ENCODE results near the gene HPS5. TPM values are rescaled to one million over a fixed set of nuclear protein-coding genes. Genes with fewer than 3 reads are reported as not detected.

The HPS5 gene, protein sequence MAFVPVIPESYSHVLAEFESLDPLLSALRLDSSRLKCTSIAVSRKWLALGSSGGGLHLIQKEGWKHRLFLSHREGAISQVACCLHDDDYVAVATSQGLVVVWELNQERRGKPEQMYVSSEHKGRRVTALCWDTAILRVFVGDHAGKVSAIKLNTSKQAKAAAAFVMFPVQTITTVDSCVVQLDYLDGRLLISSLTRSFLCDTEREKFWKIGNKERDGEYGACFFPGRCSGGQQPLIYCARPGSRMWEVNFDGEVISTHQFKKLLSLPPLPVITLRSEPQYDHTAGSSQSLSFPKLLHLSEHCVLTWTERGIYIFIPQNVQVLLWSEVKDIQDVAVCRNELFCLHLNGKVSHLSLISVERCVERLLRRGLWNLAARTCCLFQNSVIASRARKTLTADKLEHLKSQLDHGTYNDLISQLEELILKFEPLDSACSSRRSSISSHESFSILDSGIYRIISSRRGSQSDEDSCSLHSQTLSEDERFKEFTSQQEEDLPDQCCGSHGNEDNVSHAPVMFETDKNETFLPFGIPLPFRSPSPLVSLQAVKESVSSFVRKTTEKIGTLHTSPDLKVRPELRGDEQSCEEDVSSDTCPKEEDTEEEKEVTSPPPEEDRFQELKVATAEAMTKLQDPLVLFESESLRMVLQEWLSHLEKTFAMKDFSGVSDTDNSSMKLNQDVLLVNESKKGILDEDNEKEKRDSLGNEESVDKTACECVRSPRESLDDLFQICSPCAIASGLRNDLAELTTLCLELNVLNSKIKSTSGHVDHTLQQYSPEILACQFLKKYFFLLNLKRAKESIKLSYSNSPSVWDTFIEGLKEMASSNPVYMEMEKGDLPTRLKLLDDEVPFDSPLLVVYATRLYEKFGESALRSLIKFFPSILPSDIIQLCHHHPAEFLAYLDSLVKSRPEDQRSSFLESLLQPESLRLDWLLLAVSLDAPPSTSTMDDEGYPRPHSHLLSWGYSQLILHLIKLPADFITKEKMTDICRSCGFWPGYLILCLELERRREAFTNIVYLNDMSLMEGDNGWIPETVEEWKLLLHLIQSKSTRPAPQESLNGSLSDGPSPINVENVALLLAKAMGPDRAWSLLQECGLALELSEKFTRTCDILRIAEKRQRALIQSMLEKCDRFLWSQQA
- total RNA-seq = 10 to 100 TPM; 22.6 to 25.5 TPM
- polyA plus RNA-seq = 10 to 100 TPM; 12.2 to 22.5 TPM
- long read RNA-seq, donor 1, partial matches to known transcripts = 34 of 52 reads
- long read RNA-seq, donor 1, other reads (novel, unspliced or antisense) = 18 of 52 reads
- long read RNA-seq, donor 2, full-length matches to known transcripts = 5 of 17 reads
- long read RNA-seq, donor 2, partial matches to known transcripts = 4 of 17 reads
- long read RNA-seq, donor 2, other reads (novel, unspliced or antisense) = 8 of 17 reads

DNA sequence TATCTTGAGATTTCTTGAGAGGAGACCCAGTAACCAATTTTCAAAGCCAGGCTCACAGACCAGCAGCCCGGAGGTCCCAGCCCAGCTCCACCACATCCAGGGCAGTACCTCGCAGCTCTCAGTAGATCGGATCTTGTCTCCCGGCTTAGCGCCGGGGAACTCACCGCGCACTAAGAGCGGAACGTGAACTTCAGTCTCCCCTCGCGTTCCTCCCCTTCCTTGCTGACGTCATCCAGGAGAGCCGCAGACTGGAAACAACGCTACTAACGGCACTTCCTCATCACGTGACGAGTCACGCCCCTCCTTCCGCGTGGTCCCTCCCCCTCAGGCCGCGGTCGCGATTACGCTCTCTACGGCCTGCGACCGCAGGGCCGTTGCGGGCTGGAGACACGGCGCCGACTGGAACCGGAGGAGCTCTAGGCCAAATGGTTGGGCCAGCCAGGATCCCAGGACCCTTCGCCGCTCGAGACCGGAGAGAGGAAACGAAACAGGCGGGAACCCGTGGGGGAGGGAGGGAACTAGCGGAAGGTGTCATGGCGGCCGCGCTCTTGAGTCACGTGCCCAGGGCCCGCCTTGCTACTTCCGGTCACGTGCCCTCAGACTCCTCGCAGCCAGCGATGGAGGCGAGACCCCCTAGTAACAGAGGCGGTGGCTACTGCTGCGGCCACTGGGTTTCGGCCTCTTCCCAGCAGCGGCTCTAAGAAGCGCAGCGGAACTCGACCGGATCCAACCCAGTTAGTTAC lies at the start of gene HPS5, which contains the start of gene GTF2H1:
Gene HPS5 (minus strand): TSS at position 172 of the 743 bp plus-strand sequence. CDS start 4,282 bp downstream, outside the sequence.
Gene GTF2H1 (plus strand): TSS at position 599 of the 743 bp plus-strand sequence. CDS start 10,508 bp downstream, outside the sequence.
- peak within 1 kb of the TSS; percentile 63 to 83 for H3K27ac ChIP-seq (ENCODE audit: low read depth in 1 of 2, low read length in 2 of 2)
- no peaks in the 10 kb centered on the region for H3K27me3 ChIP-seq (ENCODE audit: control insufficient read depth in 1 of 2, insufficient read depth in 2 of 2, low read length in 1 of 2)
- H3K4me1 ChIP-seq (ENCODE audit: control insufficient read depth in 1 of 2, insufficient read depth in 2 of 2, low read length in 2 of 2) = peaks cover 2 to 19% of the 10 kb centered on the region in 2 donors
- no peaks in the 10 kb centered on the region for H3K36me3 ChIP-seq (ENCODE audit: control insufficient read depth in 1 of 2, insufficient read depth in 2 of 2, low read length in 1 of 2)
- peak within 1 kb of the TSS; percentile 64 to 86 for H3K4me3 ChIP-seq (ENCODE audit: low read length in 2 of 2)
- intact Hi-C loops (cut with DNase I) = loop anchor here (1.0 to 10.0 kb wide), 4 partner anchors 9 to 293 kb away; partner anchors contain the start of gene LDHA (in 1 of the 2)
- DNase-seq (peak; percentile 98), ATAC-seq (ENCODE audit: low FRiP score) (peak; percentile 100)
- H3K9me3 ChIP-seq (ENCODE audit: control insufficient read depth, low read length) = no peaks in the 10 kb centered on the region
- 0% methylated on average over 57 to 61 of the region's 61 CpGs for WGBS, 2 donors

- H3K4me1 ChIP-seq (ENCODE audit: control insufficient read depth in 1 of 2, insufficient read depth in 2 of 2, low read length in 2 of 2) = no peaks in the 10 kb centered on the region
- no peak for ATAC-seq (ENCODE audit: low FRiP score)
- H3K36me3 ChIP-seq (ENCODE audit: control insufficient read depth in 1 of 2, insufficient read depth in 2 of 2, low read length in 1 of 2) = peaks cover 0 to 2% of the 10 kb centered on the region in 2 donors
- no peak overlapping the region for H3K4me3 ChIP-seq (ENCODE audit: low read length in 2 of 2)
- no peak overlapping the region for H3K27ac ChIP-seq (ENCODE audit: low read depth in 1 of 2, low read length in 2 of 2)
- no peaks in the 10 kb centered on the region for H3K27me3 ChIP-seq (ENCODE audit: control insufficient read depth in 1 of 2, insufficient read depth in 2 of 2, low read length in 1 of 2)
- no peaks in the 10 kb centered on the region for H3K9me3 ChIP-seq (ENCODE audit: control insufficient read depth, low read length)
- DNase-seq = no peak
- WGBS, 2 donors = 82 to 85% methylated on average over 2 of the region's 2 CpGs
- intact Hi-C loops (cut with DNase I) = no loop called here
Observed at GRCh38 chr11:18371279-18371678, 49.3 kb upstream of the HPS5 start.

DNA sequence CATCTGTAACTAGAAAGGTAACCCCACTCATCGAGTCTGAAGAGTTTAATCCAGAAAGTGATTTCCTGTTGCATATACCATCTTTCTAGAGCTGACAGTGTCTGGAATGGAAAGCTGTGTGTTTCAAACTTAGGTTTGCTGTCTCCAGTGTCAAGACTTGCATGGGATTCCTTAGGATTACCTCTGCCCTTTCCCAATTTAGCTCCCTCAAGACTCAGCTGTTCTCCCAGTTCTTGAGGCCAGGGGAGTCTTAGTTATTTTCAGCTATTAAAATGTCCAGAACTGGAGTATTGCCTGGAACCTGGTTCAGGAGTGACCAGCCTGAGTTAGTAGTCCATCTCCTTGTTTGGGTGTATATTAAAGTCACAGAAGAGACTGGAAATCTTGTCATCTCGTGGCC lies 47.5 kb upstream of the HPS5 start:
- Histone ChIP-seq H3K27me3 (ENCODE audit: control insufficient read depth in 1 of 2, insufficient read depth in 2 of 2, low read length in 1 of 2) (no peaks in the 10 kb centered on the region), H3K27ac (ENCODE audit: low read depth in 1 of 2, low read length in 2 of 2) (no peak overlapping the region), H3K9me3 (ENCODE audit: control insufficient read depth, low read length) (no peaks in the 10 kb centered on the region), H3K4me3 (ENCODE audit: low read length in 2 of 2) (no peak overlapping the region), H3K36me3 (ENCODE audit: control insufficient read depth in 1 of 2, insufficient read depth in 2 of 2, low read length in 1 of 2) (peaks cover 3 to 7% of the 10 kb centered on the region in 2 donors), H3K4me1 (ENCODE audit: control insufficient read depth in 1 of 2, insufficient read depth in 2 of 2, low read length in 2 of 2) (no peaks in the 10 kb centered on the region)
- intact Hi-C loops (cut with DNase I) = no loop called here
- DNase-seq (no peak), ATAC-seq (ENCODE audit: low FRiP score) (no peak)
- 73% methylated on average over 2 of the region's 2 CpGs for WGBS, 2 donors

GRCh38 chr11:18368221-18368620 lies 46.3 kb upstream of the HPS5 start:
- no peak overlapping the region for H3K27ac ChIP-seq (ENCODE audit: low read depth in 1 of 2, low read length in 2 of 2)
- no peaks in the 10 kb centered on the region for H3K4me1 ChIP-seq (ENCODE audit: control insufficient read depth in 1 of 2, insufficient read depth in 2 of 2, low read length in 2 of 2)
- intact Hi-C loops (cut with DNase I) = no loop called here
- no peak for ATAC-seq (ENCODE audit: low FRiP score)
- H3K27me3 ChIP-seq (ENCODE audit: control insufficient read depth in 1 of 2, insufficient read depth in 2 of 2, low read length in 1 of 2) = no peaks in the 10 kb centered on the region
- H3K9me3 ChIP-seq (ENCODE audit: control insufficient read depth, low read length) = no peaks in the 10 kb centered on the region
- no peak overlapping the region for H3K4me3 ChIP-seq (ENCODE audit: low read length in 2 of 2)
- WGBS, 2 donors = 69 to 75% methylated on average over 2 of the region's 2 CpGs
- H3K36me3 ChIP-seq (ENCODE audit: control insufficient read depth in 1 of 2, insufficient read depth in 2 of 2, low read length in 1 of 2) = peaks cover 3 to 7% of the 10 kb centered on the region in 2 donors
- DNase-seq = no peak

DNA sequence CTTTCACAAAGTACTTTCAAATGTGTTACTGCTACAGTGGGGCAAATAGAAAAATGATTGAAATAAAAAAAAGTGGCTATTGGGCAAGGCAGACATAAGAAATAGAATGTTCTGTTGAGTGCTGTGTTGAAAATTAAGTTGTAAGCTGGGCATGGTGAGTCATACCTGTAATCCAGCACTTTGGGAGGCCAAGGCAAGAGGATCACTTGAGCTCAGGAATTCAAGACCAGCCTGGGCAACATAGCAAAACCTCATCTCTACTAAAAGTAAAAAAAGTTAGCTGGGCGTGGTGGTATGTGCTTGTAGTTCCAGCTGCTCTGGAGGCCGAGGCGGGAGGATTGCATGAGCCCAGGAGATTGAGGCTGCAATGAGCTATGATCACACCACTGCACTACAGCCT lies 45.5 kb upstream of the HPS5 start:
- DNase-seq (no peak), ATAC-seq (ENCODE audit: low FRiP score) (no peak)
- no peak overlapping the region for H3K27ac ChIP-seq (ENCODE audit: low read depth in 1 of 2, low read length in 2 of 2)
- intact Hi-C loops (cut with DNase I) = no loop called here
- H3K36me3 ChIP-seq (ENCODE audit: control insufficient read depth in 1 of 2, insufficient read depth in 2 of 2, low read length in 1 of 2) = peaks cover 3 to 7% of the 10 kb centered on the region in 2 donors
- no peaks in the 10 kb centered on the region for H3K27me3 ChIP-seq (ENCODE audit: control insufficient read depth in 1 of 2, insufficient read depth in 2 of 2, low read length in 1 of 2)
- 98 to 100% methylated on average over 3 of the region's 3 CpGs for WGBS, 2 donors
- no peak overlapping the region for H3K4me3 ChIP-seq (ENCODE audit: low read length in 2 of 2)
- H3K9me3 ChIP-seq (ENCODE audit: control insufficient read depth, low read length) = no peaks in the 10 kb centered on the region
- H3K4me1 ChIP-seq (ENCODE audit: control insufficient read depth in 1 of 2, insufficient read depth in 2 of 2, low read length in 2 of 2) = no peaks in the 10 kb centered on the region

GRCh38 chr11:18366286-18366685 lies 44.3 kb upstream of the HPS5 start:
- H3K4me3 ChIP-seq (ENCODE audit: low read length in 2 of 2) = no peak overlapping the region
- H3K36me3 ChIP-seq (ENCODE audit: control insufficient read depth in 1 of 2, insufficient read depth in 2 of 2, low read length in 1 of 2) = peaks cover 3 to 9% of the 10 kb centered on the region in 2 donors
- no peak overlapping the region for H3K27ac ChIP-seq (ENCODE audit: low read depth in 1 of 2, low read length in 2 of 2)
- intact Hi-C loops (cut with DNase I) = no loop called here
- no peaks in the 10 kb centered on the region for H3K27me3 ChIP-seq (ENCODE audit: control insufficient read depth in 1 of 2, insufficient read depth in 2 of 2, low read length in 1 of 2)
- ATAC-seq (ENCODE audit: low FRiP score) = no peak
- no peaks in the 10 kb centered on the region for H3K4me1 ChIP-seq (ENCODE audit: control insufficient read depth in 1 of 2, insufficient read depth in 2 of 2, low read length in 2 of 2)
- DNase-seq = no peak
- H3K9me3 ChIP-seq (ENCODE audit: control insufficient read depth, low read length) = no peaks in the 10 kb centered on the region
- 83 to 90% methylated on average over 4 of the region's 4 CpGs for WGBS, 2 donors

DNA sequence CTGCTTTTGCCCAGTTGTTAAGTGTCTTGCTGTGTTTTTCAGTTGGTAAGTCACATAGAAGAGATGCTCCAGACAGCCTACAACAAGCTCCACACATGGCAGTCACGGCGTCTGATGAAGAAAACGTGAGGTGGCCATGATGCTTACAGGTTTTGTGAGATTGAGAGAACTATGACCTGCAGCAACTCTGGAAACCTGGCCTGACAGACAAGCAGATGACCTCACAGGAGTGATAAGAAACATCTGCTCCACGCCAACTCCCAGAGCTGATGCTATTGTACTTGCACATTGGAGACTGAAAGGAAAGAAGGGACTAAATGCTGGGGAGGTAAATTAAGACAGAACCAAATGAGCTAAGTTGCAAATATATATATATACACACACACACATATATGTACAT lies 43.8 kb upstream of the HPS5 start:
- H3K27ac ChIP-seq (ENCODE audit: low read depth in 1 of 2, low read length in 2 of 2) = no peak overlapping the region
- H3K4me3 ChIP-seq (ENCODE audit: low read length in 2 of 2) = no peak overlapping the region
- intact Hi-C loops (cut with DNase I) = no loop called here
- no peaks in the 10 kb centered on the region for H3K4me1 ChIP-seq (ENCODE audit: control insufficient read depth in 1 of 2, insufficient read depth in 2 of 2, low read length in 2 of 2)
- 92 to 93% methylated on average over 4 of the region's 4 CpGs for WGBS, 2 donors
- ATAC-seq (ENCODE audit: low FRiP score) (no peak), DNase-seq (no peak)
- peaks cover 3 to 11% of the 10 kb centered on the region in 2 donors for H3K36me3 ChIP-seq (ENCODE audit: control insufficient read depth in 1 of 2, insufficient read depth in 2 of 2, low read length in 1 of 2)
- H3K9me3 ChIP-seq (ENCODE audit: control insufficient read depth, low read length) = no peaks in the 10 kb centered on the region
- no peaks in the 10 kb centered on the region for H3K27me3 ChIP-seq (ENCODE audit: control insufficient read depth in 1 of 2, insufficient read depth in 2 of 2, low read length in 1 of 2)
